Measurements from ENCODE around the gene ADCK1.

- no peak for TF ChIP-seq POLR2AphosphoS5 (IDR thresholded peaks at IDR 0.05)
- TF ChIP-seq CTCF (IDR thresholded peaks at IDR 0.05), result no peak
Measured at GRCh38 chr14:77979171-77979570, 179.3 kb downstream of the ADCK1 start.
